AG04449 (cell line): ENCODE results near the gene GGT7.
"Not testable (repeated sequence)": the region's sequence is repeated elsewhere in the genome, so short reads cannot be mapped to it uniquely, and the experiment has no call there.

Experiments
- CTCF ChIA-PET: fragments of 350-600 bp; formaldehyde crosslinking; extraction: SDS; loops from one replicate; lab custom pipeline; 2021; ENCODE audit warnings: antibody characterized with exemption; lab: Yijun Ruan, JAX
- POLR2A ChIA-PET: fragments of 400-600, 350-600 bp; formaldehyde crosslinking; extraction: SDS; loops from one replicate; lab custom pipeline; 2020; ENCODE audit warnings: antibody characterized with exemption, inconsistent platforms; lab: Yijun Ruan, JAX
- DNase-seq: peaks from one replicate; pipeline ENCODE4 v3.0.0-alpha.2; 2010; ENCODE audit warnings: low read depth, low spot score
- H3K4me3 ChIP-seq: 2 replicates; pipeline ENCODE4 v1.5.1; 2011; ENCODE audit warnings: low read depth, mild to moderate bottlenecking, control low read depth, low read length
- CTCF ChIP-seq: IDR thresholded peaks from one replicate; pipeline ENCODE4 v1.5.1; 2011; ENCODE audit warnings: mild to moderate bottlenecking, moderate library complexity, low read length, control low read depth, inconsistent platforms; ENCODE audit not compliant: insufficient read depth; ENCODE audit errors: missing control alignments

GGT7 gene

GRCh38 chr20:34808583-34808982, 64.1 kb downstream of the GGT7 start:
- DNase-seq, result no peak
- ChIA-PET CTCF (interaction anchor here (1.1 to 1.5 kb wide), 2 partner anchors 11 to 27 kb away, joined by 3 read pairs; no protein-coding TSS in a partner anchor), POLR2A (no interaction called here)
- H3K4me3 ChIP-seq, result no peak overlapping the region
- no peak for TF ChIP-seq CTCF

GRCh38 chr20:34807944-34808465, 64.7 kb downstream of the GGT7 start:
- CTCF ChIA-PET, DNase-seq, H3K4me3 ChIP-seq: not testable (repeated sequence)
- POLR2A ChIA-PET, result interaction anchor here (0.6 kb wide), 1 partner anchor 111 kb away, joined by 4 read pairs; no protein-coding TSS in a partner anchor

- DNase-seq, result no peak
- ChIA-PET POLR2A (no interaction called here), CTCF (interaction anchor here (1.6 kb wide), 1 partner anchor 36 kb away, joined by 9 read pairs; no protein-coding TSS in a partner anchor)
- H3K4me3 ChIP-seq, result no peak overlapping the region
- TF ChIP-seq CTCF, result no peak
Measured at GRCh38 chr20:34806255-34806654, 66.4 kb downstream of the GGT7 start.

- no peak for TF ChIP-seq CTCF
- no peak for DNase-seq
- CTCF ChIA-PET, result no interaction called here
- no peak overlapping the region for H3K4me3 ChIP-seq
- POLR2A ChIA-PET, result no interaction called here
Measured at GRCh38 chr20:34798871-34799270, 73.8 kb downstream of the GGT7 start.

- POLR2A ChIA-PET, result no interaction called here
- CTCF ChIA-PET, result interaction anchor here (1.1 to 1.3 kb wide), 2 partner anchors 11 to 29 kb away, joined by 3 read pairs; no protein-coding TSS in a partner anchor
- TF ChIP-seq CTCF, result no peak
- no peak overlapping the region for H3K4me3 ChIP-seq
- no peak for DNase-seq
Measured at GRCh38 chr20:34798328-34798727, 74.3 kb downstream of the GGT7 start.

- no peak overlapping the region for H3K4me3 ChIP-seq
- no peak for TF ChIP-seq CTCF
- ChIA-PET POLR2A (no interaction called here), CTCF (interaction anchor here (0.7 to 1.3 kb wide), 5 partner anchors 11 to 484 kb away, joined by 3 to 5 read pairs (median 3); no protein-coding TSS in a partner anchor)
- DNase-seq, result no peak
Measured at GRCh38 chr20:34797012-34797995, 75.4 kb downstream of the GGT7 start.
